Mesenchymal stem cell (in vitro differentiated cells and primary cell): ENCODE measurements around the gene ARF4. TPM values are rescaled to one million over a fixed set of nuclear protein-coding genes. Genes with fewer than 3 reads are reported as not detected.
A peak's percentile ranks its signal among the peaks of the same experiment; 100 is the strongest.

Source experiments
- DNase-seq: peaks from one replicate; pipeline ENCODE4 v3.0.0-alpha.2; 2013
- H2AFZ ChIP-seq: one replicate; pipeline ENCODE4 v1.6.1; 2013; ENCODE audit warnings: low read depth, mild to moderate bottlenecking, control low read depth, inconsistent platforms, low read length, moderate library complexity
- H2AK5ac ChIP-seq: 2 replicates; pipeline ENCODE4 v1.6.1; 2013; ENCODE audit warnings: low read length, moderate library complexity, mild to moderate bottlenecking, inconsistent platforms; ENCODE audit not compliant: severe bottlenecking
- H2BK120ac ChIP-seq: one replicate; pipeline ENCODE4 v1.6.1; 2013; ENCODE audit warnings: low read depth, mild to moderate bottlenecking, inconsistent platforms, low read length, moderate library complexity
- H2BK12ac ChIP-seq, 2 experiments: one replicate each; pipeline ENCODE4 v1.6.1; 2013; ENCODE audit warnings: inconsistent platforms in 2 of 2, low read length in 2 of 2, mild to moderate bottlenecking in 2 of 2, moderate library complexity in 2 of 2, control low read depth in 1 of 2
- H2BK15ac ChIP-seq: one replicate; pipeline ENCODE4 v1.6.1; 2013; ENCODE audit warnings: mild to moderate bottlenecking, low read depth, inconsistent platforms; ENCODE audit not compliant: poor library complexity, severe bottlenecking
- H2BK5ac ChIP-seq: 2 replicates; pipeline ENCODE4 v1.6.1; 2013; ENCODE audit warnings: low read depth, mild to moderate bottlenecking, low read length, control low read depth, inconsistent platforms; ENCODE audit not compliant: poor library complexity, severe bottlenecking
- H3K14ac ChIP-seq, 2 experiments: one replicate each; pipeline ENCODE4 v1.6.1; 2013; ENCODE audit warnings: inconsistent platforms in 2 of 2, low read length in 2 of 2, control low read depth in 1 of 2, mild to moderate bottlenecking in 1 of 2, moderate library complexity in 1 of 2
- H3K18ac ChIP-seq, 2 experiments: one replicate each; pipeline ENCODE4 v1.6.1; 2013; ENCODE audit warnings: inconsistent platforms in 2 of 2, low read length in 2 of 2, control low read depth in 1 of 2, low read depth in 1 of 2, mild to moderate bottlenecking in 1 of 2
- H3K23ac ChIP-seq, 2 experiments: one replicate each; pipeline ENCODE4 v1.6.1; 2013; ENCODE audit warnings: inconsistent platforms in 2 of 2, low read length in 2 of 2, mild to moderate bottlenecking in 2 of 2, moderate library complexity in 2 of 2, control low read depth in 1 of 2
- H3K27ac ChIP-seq: 2 replicates; pipeline ENCODE4 v1.5.1; 2013; ENCODE audit warnings: mild to moderate bottlenecking, moderate library complexity, low read length, control low read depth, inconsistent platforms; ENCODE audit not compliant: poor library complexity, severe bottlenecking
- H3K27me3 ChIP-seq, 2 experiments: 2 replicates each; pipeline versions ENCODE4 v1.6.1 to v1.7.0; 2013; ENCODE audit warnings: low read length in 2 of 2, mild to moderate bottlenecking in 2 of 2, moderate library complexity in 2 of 2, control low read depth in 1 of 2, inconsistent platforms in 1 of 2; ENCODE audit not compliant: control insufficient read depth in 1 of 2, insufficient read depth in 1 of 2
- H3K36me3 ChIP-seq, 2 experiments: 2 replicates each; pipeline versions ENCODE4 v1.6.1 to v1.7.0; 2013; ENCODE audit warnings: low read length in 2 of 2, control low read depth in 1 of 2, inconsistent platforms in 1 of 2, low read depth in 1 of 2, mild to moderate bottlenecking in 1 of 2; ENCODE audit not compliant: insufficient read depth in 2 of 2, control insufficient read depth in 1 of 2
- H3K4ac ChIP-seq, 2 experiments: one replicate each; pipeline ENCODE4 v1.6.1; 2013; ENCODE audit warnings: inconsistent platforms in 2 of 2, low read length in 2 of 2, mild to moderate bottlenecking in 2 of 2, moderate library complexity in 2 of 2, control low read depth in 1 of 2, low read depth in 1 of 2
- H3K4me1 ChIP-seq: 2 replicates; pipeline ENCODE4 v1.6.1; 2013; ENCODE audit warnings: low read depth, low read length, control low read depth; ENCODE audit not compliant: control insufficient read depth, insufficient read depth
- H3K4me2 ChIP-seq: 2 replicates; pipeline ENCODE4 v1.6.1; 2013; ENCODE audit warnings: low read length, mild to moderate bottlenecking, inconsistent platforms; ENCODE audit not compliant: poor library complexity, severe bottlenecking
- H3K4me3 ChIP-seq, 2 experiments: 2 replicates each; pipeline versions ENCODE4 v1.5.1 to v1.7.0; 2013; ENCODE audit warnings: low read length in 2 of 2, mild to moderate bottlenecking in 2 of 2, control low read depth in 1 of 2, low read depth in 1 of 2; ENCODE audit not compliant: insufficient read depth in 1 of 2
- H3K79me1 ChIP-seq: replicated peaks from 2 replicates; pipeline ENCODE4 v1.6.1; 2013; ENCODE audit warnings: mild to moderate bottlenecking, control low read depth, low read length, inconsistent platforms; ENCODE audit not compliant: poor library complexity, severe bottlenecking
- H3K9ac ChIP-seq: 2 replicates; pipeline ENCODE4 v1.7.0; 2013; ENCODE audit warnings: mild to moderate bottlenecking, low read length, moderate library complexity
- H3K9me3 ChIP-seq: 2 replicates; pipeline ENCODE4 v1.7.0; 2013; ENCODE audit warnings: mild to moderate bottlenecking, low read length; ENCODE audit not compliant: control insufficient read depth
- H4K8ac ChIP-seq: one replicate; pipeline ENCODE4 v1.6.1; 2013; ENCODE audit warnings: inconsistent platforms, mild to moderate bottlenecking, low read length, moderate library complexity
- H4K91ac ChIP-seq: one replicate; pipeline ENCODE4 v1.6.1; 2013; ENCODE audit warnings: mild to moderate bottlenecking, low read length, inconsistent platforms
- WGBS: methylation state at CpG from one replicate; pipeline ENCODE4 v1.1.7; 2013; ENCODE audit warnings: mixed read lengths; 5-methylcytosine and 5-hydroxymethylcytosine counted together
- small RNA-seq: library from polyadenylated mRNA; stranded (forward); fragments of <200 nt; extraction: miRNeasy Mini kit (QIAGEN cat#:217004); gene quantifications from one replicate; pipeline ENCODE3, GENCODE V24; 2013; ENCODE audit warnings: low read depth

ARF4 gene

GRCh38 chr3:57538465-57538864 lies 58.7 kb downstream of the ARF4 start:
- no peak overlapping the region for H4K8ac ChIP-seq
- H3K4me2 ChIP-seq, result no peak overlapping the region
- H3K4me3 ChIP-seq, result no peak overlapping the region
- H2BK12ac ChIP-seq, result no peak overlapping the region
- no peaks in the 10 kb centered on the region for H3K36me3 ChIP-seq
- no peak overlapping the region for H3K4ac ChIP-seq
- H3K14ac ChIP-seq, result no peak overlapping the region
- no peak overlapping the region for H3K27ac ChIP-seq
- H3K79me1 ChIP-seq, result no peaks in the 10 kb centered on the region
- H2BK120ac ChIP-seq, result no peak overlapping the region
- H3K9ac ChIP-seq, result no peak overlapping the region
- no peaks in the 10 kb centered on the region for H3K4me1 ChIP-seq
- H2AK5ac ChIP-seq, result no peak overlapping the region
- H4K91ac ChIP-seq, result no peak overlapping the region
- no peak overlapping the region for H2BK5ac ChIP-seq
- no peak overlapping the region for H2AFZ ChIP-seq
- no peaks in the 10 kb centered on the region for H3K27me3 ChIP-seq
- 94% methylated on average over 3 of the region's 3 CpGs for WGBS
- H3K9me3 ChIP-seq, result peaks cover 4% of the 10 kb centered on the region
- no peak overlapping the region for H2BK15ac ChIP-seq
- no peak overlapping the region for H3K18ac ChIP-seq
- no peak overlapping the region for H3K23ac ChIP-seq
- DNase-seq, result no peak

GRCh38 chr3:57530071-57530608 lies 67.0 kb downstream of the ARF4 start:
- Histone ChIP-seq H3K79me1 (no peaks in the 10 kb centered on the region), H3K27me3 (peaks cover 0 to 3% of the 10 kb centered on the region in 2 experiments), H2AK5ac (no peak overlapping the region), H4K91ac (no peak overlapping the region), H2BK12ac (no peak overlapping the region), H3K36me3 (no peaks in the 10 kb centered on the region), H4K8ac (no peak overlapping the region), H3K14ac (no peak overlapping the region), H2BK15ac (no peak overlapping the region), H2BK120ac (no peak overlapping the region), H2BK5ac (no peak overlapping the region), H3K9ac (no peak overlapping the region), H3K4me2 (no peak overlapping the region), H3K27ac (peak overlapping the region; percentile 48), H3K18ac (no peak overlapping the region), H3K4me1 (peaks cover 4% of the 10 kb centered on the region), H2AFZ (no peak overlapping the region), H3K4me3 (no peak overlapping the region), H3K23ac (no peak overlapping the region), H3K4ac (no peak overlapping the region), H3K9me3 (peaks cover 4% of the 10 kb centered on the region)
- DNase-seq, result no peak

Small RNA genes within 50 kb of the gene (small RNA-seq; reads per million reads assigned to genes)
- gene RNU6-108P (not detected), gene RNU6-483P (not detected), gene RNU6ATAC26P (not detected)
